BE2C (cell line): ENCODE data around the gene HMGB4.

Source experiments
- DNase-seq: peaks from one replicate; pipeline ENCODE4 v3.0.0-alpha.2; 2020
- H3K27me3 ChIP-seq: fragments of 250-450 bp; sonication (Bioruptor Pico); 2 replicates; pipeline ENCODE4 v1.5.1; 2020; ENCODE audit warnings: mild to moderate bottlenecking
- H3K36me3 ChIP-seq: fragments of 250-450 bp; sonication (Bioruptor Pico); 2 replicates; pipeline ENCODE4 v1.5.1; 2020; ENCODE audit warnings: mild to moderate bottlenecking
- H3K4me1 ChIP-seq: fragments of 250-450 bp; sonication (Bioruptor Pico); 2 replicates; pipeline ENCODE4 v1.5.1; 2020
- H3K4me3 ChIP-seq: 2 replicates; pipeline ENCODE4 v1.5.1; 2011; ENCODE audit warnings: low read depth, low read length
- H3K9me3 ChIP-seq: fragments of 250-450 bp; sonication (Bioruptor Pico); 2 replicates; pipeline ENCODE4 v1.5.1; 2020
- CTCF ChIP-seq: IDR thresholded peaks from 2 replicates; pipeline ENCODE4 v1.5.1; 2012; ENCODE audit warnings: mild to moderate bottlenecking, low read depth, low read length

HMGB4 gene

GRCh38 chr1:33874636-33875035, 10.8 kb downstream of the HMGB4 start:
- Histone ChIP-seq H3K9me3 (no peaks in the 10 kb centered on the region), H3K4me3 (no peak overlapping the region), H3K27me3 (no peaks in the 10 kb centered on the region), H3K36me3 (no peaks in the 10 kb centered on the region), H3K4me1 (no peaks in the 10 kb centered on the region)
- TF ChIP-seq CTCF: no peak
- DNase-seq: no peak

- no peak overlapping the region for H3K4me3 ChIP-seq
- no peaks in the 10 kb centered on the region for H3K9me3 ChIP-seq
- H3K27me3 ChIP-seq: no peaks in the 10 kb centered on the region
- TF ChIP-seq CTCF: no peak
- no peak for DNase-seq
- no peaks in the 10 kb centered on the region for H3K36me3 ChIP-seq
- no peaks in the 10 kb centered on the region for H3K4me1 ChIP-seq
These were observed 12.0 kb downstream of the HMGB4 start for GRCh38 chr1:33875862-33876261.

GRCh38 chr1:33876970-33877650, 13.2 kb downstream of the HMGB4 start:
- H3K4me3 ChIP-seq: no peak overlapping the region
- no peak for TF ChIP-seq CTCF
- no peaks in the 10 kb centered on the region for H3K27me3 ChIP-seq
- H3K9me3 ChIP-seq: no peaks in the 10 kb centered on the region
- no peaks in the 10 kb centered on the region for H3K36me3 ChIP-seq
- no peak for DNase-seq
- no peaks in the 10 kb centered on the region for H3K4me1 ChIP-seq

GRCh38 chr1:33878392-33878791, 14.5 kb downstream of the HMGB4 start:
- no peaks in the 10 kb centered on the region for H3K36me3 ChIP-seq
- no peak for DNase-seq
- no peaks in the 10 kb centered on the region for H3K27me3 ChIP-seq
- no peaks in the 10 kb centered on the region for H3K9me3 ChIP-seq
- no peaks in the 10 kb centered on the region for H3K4me1 ChIP-seq
- no peak for TF ChIP-seq CTCF
- H3K4me3 ChIP-seq: no peak overlapping the region

GRCh38 chr1:33880305-33880704, 16.4 kb downstream of the HMGB4 start:
- H3K36me3 ChIP-seq: no peaks in the 10 kb centered on the region
- TF ChIP-seq CTCF: no peak
- H3K27me3 ChIP-seq: no peaks in the 10 kb centered on the region
- no peaks in the 10 kb centered on the region for H3K9me3 ChIP-seq
- H3K4me3 ChIP-seq: no peak overlapping the region
- DNase-seq: no peak
- H3K4me1 ChIP-seq: no peaks in the 10 kb centered on the region

- H3K9me3 ChIP-seq: no peaks in the 10 kb centered on the region
These were observed 22.6 kb downstream of the HMGB4 start for GRCh38 chr1:33886496-33886895.

More at GRCh38 chr1:33886496-33886895, 22.6 kb downstream of the HMGB4 start:
- no peak for DNase-seq
- Histone ChIP-seq H3K36me3 (no peaks in the 10 kb centered on the region), H3K4me3 (no peak overlapping the region), H3K27me3 (no peaks in the 10 kb centered on the region), H3K4me1 (no peaks in the 10 kb centered on the region)
- no peak for TF ChIP-seq CTCF
